Heart right ventricle (tissue), 16 donors: ENCODE measurements around the gene RASGRP2. TPM values are rescaled to one million over a fixed set of nuclear protein-coding genes. Genes with fewer than 3 reads are reported as not detected.

Experiments used
- ATAC-seq, 8 donors: fragments of 200-7000 bp; cut with Tn5 transposase; one replicate each; pipeline ENCODE4 v1.9.1; 2020; ENCODE audit warnings: mild to moderate bottlenecking in 8 of 8, moderate library complexity in 8 of 8, moderate number of reproducible peaks in 1 of 8
- DNase-seq, 2 donors: peaks; one replicate each; pipeline ENCODE4 v3.0.0-alpha.2; 2020
- H3K27ac ChIP-seq, 10 donors: fragments of 200-600 bp; sonication (generic) in 2 of 10; one replicate each; pipeline versions ENCODE4 v1.5.0 to v1.8.0; 2020 to 2022; ENCODE audit warnings: mild to moderate bottlenecking in 3 of 10
- H3K27me3 ChIP-seq, 7 donors: fragments of 200-600 bp; one replicate each; pipeline ENCODE4 v1.8.0; 2021 to 2022; ENCODE audit warnings: mild to moderate bottlenecking in 2 of 7
- H3K36me3 ChIP-seq, 9 donors: fragments of 200-600 bp; sonication (generic) in 1 of 9; one replicate each; pipeline versions ENCODE4 v1.5.0 to v1.8.0; 2020 to 2022; ENCODE audit warnings: mild to moderate bottlenecking in 2 of 9
- H3K4me1 ChIP-seq, 9 donors: fragments of 200-600 bp; sonication (generic) in 1 of 9; one replicate each; pipeline versions ENCODE4 v1.5.0 to v1.8.0; 2020 to 2022; ENCODE audit warnings: mild to moderate bottlenecking in 4 of 9
- H3K4me3 ChIP-seq, 10 donors: fragments of 200-600 bp; sonication (generic) in 2 of 10; one replicate each; pipeline versions ENCODE4 v1.5.0 to v1.8.0; 2020 to 2022; ENCODE audit warnings: mild to moderate bottlenecking in 7 of 10, moderate library complexity in 2 of 10
- H3K9me3 ChIP-seq, 11 donors: fragments of 200-600 bp in 10 of 11; sonication (generic) in 2 of 11; one replicate each; pipeline versions ENCODE4 v1.5.0 to v1.8.0; 2013 to 2022; ENCODE audit warnings: mild to moderate bottlenecking in 2 of 11, control low read depth in 1 of 11, moderate library complexity in 1 of 11
- WGBS, 2 donors: extraction: QIAGEN DNeasy Blood & Tissue Kit; methylation state at CpG; one replicate each; pipeline ENCODE4 v1.1.7; 2013; ENCODE audit warnings: inconsistent platforms in 1 of 2; 5-methylcytosine and 5-hydroxymethylcytosine counted together
- intact Hi-C, 10 donors: fragments of 100-400 bp; cut with DNase I; formaldehyde crosslinking; loops; one replicate each; pipeline versions ENCODE4 v1.11.1 to v1.14.2; 2022
- polyA plus RNA-seq, 2 donors: library from polyadenylated mRNA; stranded (reverse); fragments of 200-250 nt; gene quantifications; one replicate each; pipeline ENCODE4 v1.2.3, GENCODE V29; 2013
- total RNA-seq, 10 donors: library from RNA; stranded (reverse); fragmentation: NEBNext Ultra II Directional in 3 of 10; extraction: Animal tissue kit (Norgen Biotek cat#: 25700) in 3 of 10; gene quantifications; one replicate each; pipeline versions ENCODE4 v1.2.1 to v1.2.4, GENCODE V29; 2021 to 2023
- TF ChIP-seq, protein P1 (sequence below), 9 donors: fragments of 200-600 bp; sonication (generic) in 2 of 9; IDR thresholded peaks; one replicate each; pipeline versions ENCODE4 v1.5.0 to v1.8.0; 2021 to 2022; ENCODE audit warnings: antibody characterized with exemption in 9 of 9, mild to moderate bottlenecking in 5 of 9, moderate library complexity in 1 of 9
- donor health status: Arrhythmogenic right ventricular cardiomyopathy.
- donor health status: ischemic (EF 13 %, LVEDD 7.1; RV severe dilation, severe dysfunction).
- donor health status: healthy with polysubstance abuse.
- donor health status: DM: no; HTN: yes; CAD: no.
- donor health status: DM: no; HTN: no; CAD: no.
- donor health status: ischemic (EF 25% LVEDD 6.9; RV normal size, moderate dysfunction).
- donor health status: ischemic (EF 25% LVEDD 5.7; RV mildly dilated, moderate dysfunction).
- donor health status: healthy.
- donor health status: DM: yes; HTN: yes; CAD: no.
- donor health status: Ischemic cardiomyopathy.
- donor health status: ischemic (EF 35%, LVEDD 5.7; RV mildly dilated, moderate dysfunction).
- donor health status: nonischemic (EF 11% LVEDD 7.7; RV severe dilation, severe dysfunction).
- donor health status: DM: yes; HTN: yes; CAD: no.
- donor health status: PGD.
- donor health status: ischemic (EF 29% LVEDD 5.4; RV normal size, mild dysfunction).
- donor health status: nonischemic (EF 23%, LVEDD 6.1; RV moderate dilation, normal function).

Gene RASGRP2
- total and polyA plus RNA-seq, 12 donors, result 18.9 to 128 (median 27.3) TPM

DNA sequence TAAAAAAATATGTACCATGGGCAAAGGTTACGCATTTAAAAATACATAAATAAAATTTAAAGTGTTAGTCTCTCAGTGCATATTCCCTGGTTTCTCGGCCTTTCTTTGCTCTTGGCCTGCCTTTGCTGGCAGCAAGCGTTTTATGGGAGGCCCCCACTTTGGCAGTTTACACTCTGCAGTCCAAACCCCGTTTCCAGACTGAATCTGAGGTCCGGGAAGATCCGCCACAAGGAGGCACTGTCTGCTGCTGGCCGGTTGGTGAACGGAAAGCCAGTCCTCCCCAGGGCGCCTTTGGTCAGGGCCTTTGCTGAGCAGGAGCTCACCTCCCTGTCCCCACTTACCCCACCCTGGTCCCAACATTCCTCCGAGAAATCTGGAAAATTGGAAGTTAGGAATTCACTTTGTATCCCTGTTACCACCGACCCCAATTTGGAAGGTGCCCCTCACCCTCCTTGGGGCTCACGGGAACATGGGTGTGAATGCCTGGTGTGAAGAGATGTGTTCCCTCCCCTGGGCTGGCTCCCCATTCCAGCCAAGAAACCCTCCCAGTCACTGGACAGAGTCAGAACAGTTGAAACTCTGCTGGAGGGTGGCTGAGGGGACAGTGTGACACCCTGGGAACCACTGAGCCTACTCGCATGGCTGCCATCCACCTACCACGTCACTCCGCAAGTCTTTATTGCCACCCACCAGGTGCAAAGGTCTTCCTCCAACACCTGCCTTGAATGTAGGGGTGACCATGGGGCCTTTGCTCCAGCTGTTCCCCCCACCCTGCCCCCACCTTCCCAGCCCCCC is 43.8 kb upstream of the RASGRP2 start:
- H3K27me3 ChIP-seq, result no peaks in the 10 kb centered on the region
- TF ChIP-seq, protein P1, sequence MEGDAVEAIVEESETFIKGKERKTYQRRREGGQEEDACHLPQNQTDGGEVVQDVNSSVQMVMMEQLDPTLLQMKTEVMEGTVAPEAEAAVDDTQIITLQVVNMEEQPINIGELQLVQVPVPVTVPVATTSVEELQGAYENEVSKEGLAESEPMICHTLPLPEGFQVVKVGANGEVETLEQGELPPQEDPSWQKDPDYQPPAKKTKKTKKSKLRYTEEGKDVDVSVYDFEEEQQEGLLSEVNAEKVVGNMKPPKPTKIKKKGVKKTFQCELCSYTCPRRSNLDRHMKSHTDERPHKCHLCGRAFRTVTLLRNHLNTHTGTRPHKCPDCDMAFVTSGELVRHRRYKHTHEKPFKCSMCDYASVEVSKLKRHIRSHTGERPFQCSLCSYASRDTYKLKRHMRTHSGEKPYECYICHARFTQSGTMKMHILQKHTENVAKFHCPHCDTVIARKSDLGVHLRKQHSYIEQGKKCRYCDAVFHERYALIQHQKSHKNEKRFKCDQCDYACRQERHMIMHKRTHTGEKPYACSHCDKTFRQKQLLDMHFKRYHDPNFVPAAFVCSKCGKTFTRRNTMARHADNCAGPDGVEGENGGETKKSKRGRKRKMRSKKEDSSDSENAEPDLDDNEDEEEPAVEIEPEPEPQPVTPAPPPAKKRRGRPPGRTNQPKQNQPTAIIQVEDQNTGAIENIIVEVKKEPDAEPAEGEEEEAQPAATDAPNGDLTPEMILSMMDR (IDR thresholded peaks at IDR 0.05), result peak; percentile 41 to 83 (median 67)
- H3K27ac ChIP-seq, result peak overlapping the region in 1 of 10 donors; percentile 11
- intact Hi-C loops, result loop anchor here in 4 of 10 donors (5.0 to 10.0 kb wide), 3 partner anchors 60 to 327 kb away; partner anchors contain the start of genes TM7SF2 (in 1 of the 4) and ZNHIT2 (in 1 of the 4)
- ATAC-seq (peak in 6 of 8 donors; percentile 54 to 67 (median 61)), DNase-seq (peak; percentile 34 to 62)
- WGBS, 2 donors, result 53% methylated on average over 15 of the region's 15 CpGs
- H3K9me3 ChIP-seq, result no peaks in the 10 kb centered on the region
- H3K4me1 ChIP-seq, result peaks cover 0 to 7% (median 0%) of the 10 kb centered on the region in 9 donors
- peaks cover 0 to 49% (median 7%) of the 10 kb centered on the region in 9 donors for H3K36me3 ChIP-seq
- H3K4me3 ChIP-seq, result no peak overlapping the region

DNA sequence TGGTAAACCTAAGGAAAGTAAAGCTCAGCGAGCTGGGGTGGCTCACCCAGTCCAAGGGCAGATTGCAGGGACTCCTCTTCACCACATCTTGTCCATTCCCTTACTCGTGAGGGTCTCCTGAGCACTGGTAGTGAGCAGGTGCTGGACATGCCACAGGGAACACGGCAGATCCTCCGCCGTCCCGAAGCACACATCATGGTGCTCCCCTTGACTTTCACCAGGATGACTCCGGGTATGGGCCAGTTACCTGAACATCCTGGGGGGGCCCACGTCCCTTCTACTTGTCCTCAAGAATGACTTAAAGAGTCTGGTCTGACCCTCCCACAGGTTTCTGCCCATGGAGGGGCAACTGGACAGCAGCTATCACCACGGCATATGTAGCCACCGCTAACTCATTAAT is 42.4 kb upstream of the RASGRP2 start:
- Histone ChIP-seq H3K4me3 (no peak overlapping the region), H3K36me3 (peaks cover 0 to 44% (median 7%) of the 10 kb centered on the region in 9 donors), H3K9me3 (no peaks in the 10 kb centered on the region), H3K4me1 (peaks cover 0 to 5% (median 0%) of the 10 kb centered on the region in 9 donors), H3K27me3 (no peaks in the 10 kb centered on the region), H3K27ac (no peak overlapping the region)
- TF ChIP-seq, protein P1 (IDR thresholded peaks at IDR 0.05), result no peak
- WGBS, 2 donors, result 92% methylated on average over 10 of the region's 10 CpGs
- intact Hi-C loops, result loop anchor here in 4 of 10 donors (5.0 to 10.0 kb wide), 3 partner anchors 61 to 328 kb away; partner anchors contain the start of genes TM7SF2 (in 1 of the 4) and ZNHIT2 (in 1 of the 4)
- DNase-seq (no peak), ATAC-seq (no peak)

DNA sequence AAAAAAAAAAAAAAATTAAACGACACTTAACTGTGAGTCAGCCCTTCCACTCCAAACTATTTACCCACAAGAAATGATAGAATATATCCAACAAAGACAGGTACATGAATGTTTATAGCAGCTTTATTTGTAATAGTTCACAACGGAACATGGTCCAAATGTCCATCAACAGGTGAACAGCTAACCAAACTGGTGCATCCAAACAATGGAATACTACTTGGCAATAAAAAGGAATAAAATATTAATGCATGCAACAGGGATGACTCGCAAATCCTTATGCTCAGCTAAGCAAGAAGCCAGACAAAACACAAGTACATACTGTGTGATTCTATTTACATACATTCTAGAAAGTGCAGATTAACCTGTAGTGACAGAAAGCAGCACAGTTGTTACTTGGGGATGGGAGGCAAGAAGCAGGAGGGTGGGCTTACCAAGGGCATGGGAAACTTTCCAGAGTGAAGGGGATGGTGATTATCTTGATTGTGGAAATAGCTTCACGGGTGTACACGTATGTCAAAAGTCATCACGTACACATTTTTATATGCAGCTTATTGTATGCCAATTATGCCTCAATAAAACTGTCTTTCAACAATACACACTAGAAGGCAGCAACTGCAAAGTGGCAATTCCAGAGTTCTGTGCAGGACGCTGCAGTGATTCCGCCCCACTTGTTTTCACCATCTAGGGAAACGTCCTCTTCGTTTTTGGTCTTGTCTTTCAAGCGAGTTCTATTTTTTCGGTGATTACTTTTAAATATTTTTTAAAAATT is 41.1 kb upstream of the RASGRP2 start:
- intact Hi-C loops, result loop anchor here in 4 of 10 donors (5.0 to 10.0 kb wide), 3 partner anchors 62 to 330 kb away; partner anchors contain the start of genes TM7SF2 (in 1 of the 4) and ZNHIT2 (in 1 of the 4)
- Histone ChIP-seq H3K36me3 (peaks cover 0 to 30% (median 0%) of the 10 kb centered on the region in 9 donors), H3K9me3 (no peaks in the 10 kb centered on the region), H3K27ac (no peak overlapping the region), H3K27me3 (no peaks in the 10 kb centered on the region), H3K4me3 (no peak overlapping the region), H3K4me1 (peaks cover 0 to 5% (median 0%) of the 10 kb centered on the region in 9 donors)
- DNase-seq (no peak), ATAC-seq (no peak)
- 91 to 92% methylated on average over 12 of the region's 12 CpGs for WGBS, 2 donors
- TF ChIP-seq, protein P1 (IDR thresholded peaks at IDR 0.05), result no peak
